BLaER1 treated with 17β-estradiol and CSF1 and Interleukin-3, amounts not matched to agents 10 nM and 100 nM (cell line): ENCODE results near the gene RAB5B.

Source experiments
- H3K27ac ChIP-seq, 11 experiments: shearing (Covaris generic); formaldehyde crosslinking; 2 replicates each; pipeline ENCODE4 v1.8.1; 2022
- H3K27me3 ChIP-seq, 11 experiments: shearing (Covaris generic); formaldehyde crosslinking; 2 replicates each; pipeline ENCODE4 v1.8.1; 2022
- H3K36me3 ChIP-seq, 11 experiments: shearing (Covaris generic); formaldehyde crosslinking; 2 replicates each; pipeline ENCODE4 v1.8.1; 2022
- H3K4me1 ChIP-seq, 10 experiments: shearing (Covaris generic); formaldehyde crosslinking; 2 replicates each; pipeline ENCODE4 v1.8.1; 2022
- H3K4me2 ChIP-seq, 11 experiments: shearing (Covaris generic); formaldehyde crosslinking; 2 replicates each; pipeline ENCODE4 v1.8.1; 2022
- H3K4me3 ChIP-seq, 10 experiments: shearing (Covaris generic); formaldehyde crosslinking; 2 replicates each; pipeline ENCODE4 v1.8.1; 2022
- H3K9ac ChIP-seq, 11 experiments: shearing (Covaris generic); formaldehyde crosslinking; 2 replicates each; pipeline ENCODE4 v1.8.1; 2022
- H3K9me3 ChIP-seq, 11 experiments: shearing (Covaris generic); formaldehyde crosslinking; replicated peaks in 1 of 11; 2 replicates each; pipeline ENCODE4 v1.8.1; 2022
- H4K20me1 ChIP-seq, 11 experiments: shearing (Covaris generic); formaldehyde crosslinking; 2 replicates each; pipeline ENCODE4 v1.8.1; 2022
- Cebpa-rat ChIP-seq, 11 experiments: shearing (Covaris generic); IDR thresholded peaks; 2 replicates each; pipeline ENCODE4 v1.8.1; 2022

Gene RAB5B

DNA sequence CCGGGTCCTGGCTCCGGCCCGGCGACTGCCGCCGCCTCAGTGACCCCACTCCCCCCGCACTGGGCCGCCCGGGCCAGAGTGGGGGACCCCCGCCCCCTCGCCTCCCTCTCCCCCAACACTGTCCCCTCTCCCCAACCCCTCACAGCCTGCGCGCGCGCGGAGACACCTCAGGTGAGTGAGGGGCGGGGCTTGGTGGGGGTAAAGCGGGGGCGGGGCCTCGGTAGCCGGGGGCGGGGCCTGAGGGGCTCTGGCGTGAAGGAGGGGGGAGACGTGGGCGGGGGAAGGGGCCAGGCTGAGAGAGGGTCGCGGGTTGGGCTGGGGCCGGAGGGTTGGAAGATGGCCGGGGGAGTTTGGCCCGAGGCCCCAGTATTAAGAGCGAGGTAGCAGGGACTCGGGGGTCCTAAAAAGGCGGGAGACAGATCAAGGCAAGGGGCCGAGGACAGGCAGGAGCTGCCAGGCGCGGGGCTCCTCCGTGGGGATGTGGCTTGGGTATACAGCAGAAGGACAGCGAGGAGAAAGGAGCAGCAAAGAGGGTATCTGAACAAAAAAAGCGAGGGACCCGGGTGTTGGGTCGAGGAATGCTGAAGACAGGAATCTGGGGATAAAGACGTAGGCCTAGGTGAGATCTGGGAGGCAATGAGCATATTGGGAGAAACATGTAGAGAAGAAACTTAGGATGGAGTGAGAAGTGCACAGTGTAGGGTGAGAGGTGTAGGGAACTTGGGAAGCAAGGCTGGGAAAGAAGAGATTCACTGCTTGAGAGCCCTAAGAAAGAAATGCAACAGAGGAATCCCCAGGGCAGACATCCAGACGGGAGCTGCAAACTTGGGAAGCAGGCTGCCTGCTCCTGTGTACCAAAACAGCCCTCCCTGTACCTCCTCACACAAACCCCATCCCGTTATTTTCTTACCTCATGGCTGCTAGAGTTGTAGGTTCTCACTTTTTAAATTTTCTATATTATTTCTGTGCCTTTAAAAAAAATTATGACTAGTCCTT, 34.0 kb downstream of the RAB5B start:
- Histone ChIP-seq H3K4me3 (peak overlapping the region; percentile 55 to 75 (median 67)), H3K9me3 (no peaks in the 10 kb centered on the region), H3K4me2 (peak overlapping the region; percentile 76 to 99 (median 92)), H3K27me3 (no peaks in the 10 kb centered on the region), H3K36me3 (peaks cover 0 to 14% (median 0%) of the 10 kb centered on the region in 11 experiments; a peak in 4 of 22 replicates), H3K4me1 (peaks cover 6 to 28% (median 13%) of the 10 kb centered on the region in 10 experiments), H3K27ac (peak overlapping the region; percentile 51 to 87 (median 74); a peak in 19 of 22 replicates), H3K9ac (peak overlapping the region; percentile 72 to 84 (median 79)), H4K20me1 (no peaks in the 10 kb centered on the region)
- TF ChIP-seq Cebpa-rat (IDR thresholded peaks at IDR 0.05), result no peak

DNA sequence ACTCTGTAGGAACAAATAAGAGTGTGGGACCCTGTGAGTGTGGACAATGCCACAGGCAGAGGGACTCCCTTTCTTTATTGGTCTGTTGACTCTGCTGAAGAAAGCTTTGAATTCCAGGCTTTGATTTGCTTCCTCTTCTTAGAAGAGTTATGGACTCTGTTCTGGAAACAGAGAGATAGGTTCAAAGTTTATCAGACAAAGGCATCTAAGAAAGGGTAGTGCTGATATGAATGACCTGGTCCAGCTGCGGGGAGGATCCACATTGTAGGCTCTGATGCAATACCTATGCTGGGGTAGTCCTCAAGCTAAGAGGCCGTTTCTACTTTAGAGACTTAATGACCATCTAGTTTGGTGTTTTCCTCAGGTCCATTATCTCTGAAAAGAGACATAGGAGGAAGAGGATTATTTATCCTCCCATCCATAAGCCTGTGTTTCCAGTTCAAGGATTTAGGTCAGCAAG, 36.3 kb downstream of the RAB5B start:
- Histone ChIP-seq H3K9me3 (no peaks in the 10 kb centered on the region), H3K36me3 (peaks cover 0 to 7% (median 0%) of the 10 kb centered on the region in 11 experiments; a peak in 1 of 22 replicates), H3K4me2 (no peak overlapping the region), H3K4me1 (peaks cover 6 to 17% (median 13%) of the 10 kb centered on the region in 10 experiments), H4K20me1 (no peaks in the 10 kb centered on the region), H3K27me3 (no peaks in the 10 kb centered on the region), H3K4me3 (no peak overlapping the region), H3K9ac (no peak overlapping the region), H3K27ac (no peak overlapping the region)
- TF ChIP-seq Cebpa-rat (IDR thresholded peaks at IDR 0.05), result no peak

DNA sequence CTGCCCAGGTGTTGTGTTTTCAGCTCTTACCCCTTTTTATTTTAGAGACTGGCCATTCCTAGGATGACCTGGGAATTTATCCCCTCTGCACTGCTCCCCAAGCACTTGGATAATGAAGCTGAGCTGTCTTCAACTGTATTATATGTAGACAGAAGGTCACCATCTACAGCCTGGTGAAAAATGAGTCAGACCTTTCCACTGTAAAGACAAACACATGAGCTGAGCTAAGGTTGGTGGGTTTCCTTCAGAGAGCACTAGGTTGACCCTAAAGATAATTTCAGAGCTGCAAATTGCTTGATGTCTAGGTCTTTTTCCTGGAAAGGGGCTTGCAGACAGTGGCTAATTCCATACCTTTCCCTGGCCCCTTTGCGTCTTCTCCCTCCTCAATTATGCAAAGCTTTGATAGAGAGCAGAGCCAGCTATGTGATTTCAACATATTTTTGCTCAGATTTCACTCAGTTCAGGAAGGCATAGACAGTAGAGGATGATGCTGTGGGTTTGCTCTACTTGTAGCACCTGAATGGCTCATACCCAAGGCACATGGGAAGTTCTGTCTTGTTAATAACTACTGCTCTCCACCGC, 37.7 kb downstream of the RAB5B start:
- Histone ChIP-seq H3K4me1 (peaks cover 6 to 13% (median 11%) of the 10 kb centered on the region in 10 experiments), H3K9me3 (no peaks in the 10 kb centered on the region), H3K36me3 (peaks cover 0 to 7% (median 0%) of the 10 kb centered on the region in 11 experiments; a peak in 1 of 22 replicates), H3K9ac (no peak overlapping the region), H4K20me1 (no peaks in the 10 kb centered on the region), H3K27me3 (no peaks in the 10 kb centered on the region), H3K27ac (no peak overlapping the region), H3K4me3 (no peak overlapping the region), H3K4me2 (no peak overlapping the region)
- 0 out of 22 replicates have a peak, but pooled peaks of 1 of the 11 experiments have one; percentile 14 for TF ChIP-seq Cebpa-rat (IDR thresholded peaks at IDR 0.05)

DNA sequence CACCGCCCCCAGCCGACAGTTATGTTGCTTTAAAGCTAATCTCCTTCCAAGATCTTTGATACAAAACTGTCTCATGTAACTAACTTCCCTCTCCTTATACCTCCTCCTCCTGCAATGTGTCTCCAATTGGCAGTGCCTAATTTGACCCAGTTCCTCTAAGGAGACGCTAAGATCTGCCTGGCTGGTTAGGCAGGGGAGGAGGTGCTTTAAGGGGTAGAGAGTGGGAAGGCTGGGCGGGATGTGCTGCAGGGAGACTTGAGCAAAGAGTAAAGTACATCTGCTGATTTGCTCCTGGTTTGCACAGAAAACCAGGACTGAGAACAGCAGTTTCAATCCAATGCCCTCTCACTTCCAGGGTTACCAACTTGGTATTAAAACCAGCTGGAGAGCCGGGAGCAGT, 39.6 kb downstream of the RAB5B start:
- no peak overlapping the region for H3K9ac ChIP-seq
- peaks cover 0 to under 1% (median 0%) of the 10 kb centered on the region in 10 experiments; a peak in 5 of 20 replicates for H3K4me1 ChIP-seq
- no peak for TF ChIP-seq Cebpa-rat (IDR thresholded peaks at IDR 0.05)
- peaks cover 0 to 13% (median 0%) of the 10 kb centered on the region in 11 experiments; a peak in 3 of 22 replicates for H3K36me3 ChIP-seq
- H3K4me3 ChIP-seq, result no peak overlapping the region
- no peaks in the 10 kb centered on the region for H3K27me3 ChIP-seq
- H3K9me3 ChIP-seq, result no peaks in the 10 kb centered on the region
- H4K20me1 ChIP-seq, result no peaks in the 10 kb centered on the region
- no peak overlapping the region for H3K27ac ChIP-seq
- no peak overlapping the region for H3K4me2 ChIP-seq

DNA sequence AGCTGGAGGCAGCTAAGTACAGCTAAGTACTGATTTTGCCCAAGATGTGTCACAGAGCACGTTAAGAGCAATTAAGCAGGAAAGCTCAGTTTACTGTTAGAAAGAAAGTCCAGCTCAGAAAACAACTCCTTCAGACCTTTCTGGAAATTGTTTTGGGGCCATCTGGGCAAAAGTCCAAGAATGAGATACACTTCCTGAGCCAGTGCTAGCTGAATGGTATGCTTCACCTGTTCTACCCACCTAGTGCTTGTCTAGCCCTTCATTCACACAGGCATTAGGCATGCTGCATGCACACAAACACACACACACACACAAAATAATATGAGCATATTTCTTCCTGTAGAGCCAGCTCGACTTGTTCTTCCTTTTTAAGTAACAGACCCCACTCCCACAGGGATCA, 40.3 kb downstream of the RAB5B start:
- no peak overlapping the region for H3K9ac ChIP-seq
- no peaks in the 10 kb centered on the region; a peak in 1 of 20 replicates for H3K4me1 ChIP-seq
- no peak for TF ChIP-seq Cebpa-rat (IDR thresholded peaks at IDR 0.05)
- no peaks in the 10 kb centered on the region for H3K27me3 ChIP-seq
- no peak overlapping the region for H3K4me3 ChIP-seq
- H3K27ac ChIP-seq, result no peak overlapping the region
- no peak overlapping the region for H3K4me2 ChIP-seq
- H4K20me1 ChIP-seq, result no peaks in the 10 kb centered on the region
- H3K9me3 ChIP-seq, result no peaks in the 10 kb centered on the region
- peaks cover 0 to 21% (median 0%) of the 10 kb centered on the region in 11 experiments; a peak in 4 of 22 replicates for H3K36me3 ChIP-seq

DNA sequence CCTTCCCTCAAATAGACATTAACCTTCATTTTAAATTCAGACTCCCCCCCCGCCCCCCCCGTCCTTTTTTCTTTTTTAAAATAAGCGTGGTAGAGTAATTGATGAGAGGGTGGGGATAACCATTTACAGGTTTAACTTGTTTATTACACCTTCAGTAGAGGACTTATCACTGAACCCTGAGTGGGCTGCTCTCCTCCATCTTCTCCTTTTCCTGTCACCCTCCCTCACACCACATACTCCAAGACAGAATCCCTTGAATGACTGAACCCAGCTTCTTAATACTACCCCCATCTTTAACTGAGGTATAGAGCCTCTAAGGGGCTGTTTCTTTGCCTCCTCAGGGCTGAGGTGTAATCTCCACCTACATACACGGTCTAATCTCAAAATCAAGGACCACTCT, 43.3 kb downstream of the RAB5B start:
- no peaks in the 10 kb centered on the region for H3K27me3 ChIP-seq
- H3K27ac ChIP-seq, result no peak overlapping the region
- TF ChIP-seq Cebpa-rat (IDR thresholded peaks at IDR 0.05), result no peak
- no peak overlapping the region for H3K4me3 ChIP-seq
- peaks cover 0 to 16% (median 0%) of the 10 kb centered on the region in 11 experiments; a peak in 4 of 22 replicates for H3K36me3 ChIP-seq
- peaks cover 21 to 26% (median 24%) of the 10 kb centered on the region in 10 experiments for H3K4me1 ChIP-seq
- no peaks in the 10 kb centered on the region for H3K9me3 ChIP-seq
- no peak overlapping the region for H3K4me2 ChIP-seq
- no peaks in the 10 kb centered on the region for H4K20me1 ChIP-seq
- no peak overlapping the region for H3K9ac ChIP-seq

DNA sequence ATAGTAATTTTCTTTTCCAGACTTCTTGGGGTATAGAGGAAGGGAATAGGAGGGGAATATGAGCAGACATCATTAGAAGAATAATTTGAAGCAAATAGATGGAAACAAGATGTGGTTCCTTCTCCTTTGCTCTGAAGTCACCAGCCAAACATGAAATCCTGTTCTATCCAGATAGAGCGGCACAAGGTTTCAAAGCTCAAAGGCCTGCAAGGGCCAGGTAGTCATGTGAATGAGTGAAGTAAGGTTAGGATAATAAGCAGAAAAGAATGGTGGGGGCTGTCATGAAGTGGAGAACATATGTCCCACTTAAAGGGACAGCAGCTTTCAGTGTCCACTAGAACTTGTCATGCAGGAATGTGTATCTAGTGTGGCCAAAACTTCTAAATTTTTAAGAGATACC, 44.5 kb downstream of the RAB5B start:
- no peak for TF ChIP-seq Cebpa-rat (IDR thresholded peaks at IDR 0.05)
- H3K27ac ChIP-seq, result no peak overlapping the region
- no peak overlapping the region for H3K9ac ChIP-seq
- H3K4me2 ChIP-seq, result no peak overlapping the region
- H3K4me3 ChIP-seq, result no peak overlapping the region
- H3K4me1 ChIP-seq, result peaks cover 29 to 38% (median 35%) of the 10 kb centered on the region in 10 experiments
- H4K20me1 ChIP-seq, result no peaks in the 10 kb centered on the region
- no peaks in the 10 kb centered on the region for H3K27me3 ChIP-seq
- peaks cover 0 to 16% (median 0%) of the 10 kb centered on the region in 11 experiments; a peak in 4 of 22 replicates for H3K36me3 ChIP-seq
- no peaks in the 10 kb centered on the region for H3K9me3 ChIP-seq

DNA sequence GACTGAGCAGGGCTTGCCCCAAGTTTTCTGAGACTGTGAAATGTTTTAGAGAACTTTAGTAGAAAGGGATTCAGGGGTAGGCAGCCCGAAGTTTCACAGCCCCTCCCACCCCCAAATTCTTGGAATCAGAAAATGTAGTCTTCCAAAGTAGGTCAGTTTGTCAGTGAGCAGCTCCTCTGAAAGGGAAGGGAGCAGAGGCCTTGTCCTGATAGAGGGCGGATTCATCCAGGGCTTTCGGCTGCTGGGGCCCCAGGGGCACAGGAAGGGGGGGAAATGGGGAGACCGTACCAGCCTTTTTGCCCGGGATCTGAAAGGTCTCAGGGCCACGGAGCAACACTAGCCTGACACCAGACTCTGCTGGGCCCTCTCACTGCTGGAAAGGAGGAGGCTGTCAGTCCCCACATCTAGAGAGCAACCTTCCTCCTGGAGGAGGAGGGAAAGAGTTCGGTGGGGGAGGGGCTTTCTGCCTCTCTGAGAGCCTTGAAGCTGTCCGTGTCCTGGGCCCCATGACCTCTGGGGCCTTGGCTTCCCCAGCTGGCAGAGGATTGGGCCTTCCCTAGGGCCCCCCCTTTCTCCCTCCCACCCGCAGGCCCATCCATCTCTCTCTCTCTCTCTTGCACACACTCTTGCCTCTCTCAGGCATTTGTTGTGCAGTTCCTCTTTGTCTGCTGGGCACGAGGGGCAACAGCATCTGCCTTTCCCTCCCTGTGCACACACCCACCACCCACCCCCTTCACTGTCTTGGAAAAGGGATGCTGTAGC, 46.7 kb downstream of the RAB5B start, which contains the start of gene IKZF4:
Gene IKZF4, plus strand, starts transcription at position 621 of the 762 bp plus-strand sequence. CDS start 451 bp downstream, outside the sequence.
- Histone ChIP-seq H3K27ac (peak within 1 kb of the TSS; percentile 45 to 83 (median 77); a peak in 21 of 22 replicates), H3K27me3 (no peaks in the 10 kb centered on the region), H3K4me3 (peak within 1 kb of the TSS; percentile 33 to 72 (median 60); a peak in 19 of 20 replicates), H3K9ac (peak within 1 kb of the TSS; percentile 64 to 82 (median 79); a peak in 21 of 22 replicates), H4K20me1 (no peaks in the 10 kb centered on the region), H3K4me2 (peak within 1 kb of the TSS; percentile 77 to 95 (median 91)), H3K4me1 (peaks cover 29 to 40% (median 37%) of the 10 kb centered on the region in 10 experiments), H3K9me3 (no peaks in the 10 kb centered on the region), H3K36me3 (peaks cover 12 to 28% (median 15%) of the 10 kb centered on the region in 11 experiments; a peak in 20 of 22 replicates)
- no peak for TF ChIP-seq Cebpa-rat (IDR thresholded peaks at IDR 0.05)
